NCI-H82 treated with DMSO at 0.1 percent for 48 hours (cell line): ENCODE results near the gene EGLN3.
"Not testable (repeated sequence)": the region's sequence is repeated elsewhere in the genome, so short reads cannot be mapped to it uniquely, and the experiment has no call there.

Experiments used
- DNase-seq: peaks from one replicate; lab custom pipeline; 2025; ENCODE audit not compliant: unreplicated experiment; lab: John Stamatoyannopoulos, UW

Gene EGLN3

DNA sequence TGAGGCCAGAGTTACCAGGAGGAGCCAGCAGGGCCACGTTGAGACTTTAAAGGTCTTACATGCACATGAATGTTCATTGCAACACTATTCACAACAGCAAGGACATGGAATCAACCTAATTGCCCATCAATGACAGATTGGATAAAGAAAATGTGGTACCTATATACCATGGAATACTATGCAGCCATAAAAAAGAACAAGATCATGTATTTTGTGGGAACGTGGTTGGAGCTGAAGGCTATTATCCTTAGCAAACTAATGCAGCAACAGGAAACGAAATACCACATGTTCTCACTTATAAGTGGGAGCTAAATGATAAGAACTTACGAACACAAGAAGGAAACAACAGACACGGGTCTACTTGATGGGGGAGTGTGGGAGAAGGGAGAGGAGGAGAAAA, 11.6 kb upstream of the EGLN3 start:
- DNase-seq: not testable (repeated sequence)

DNA sequence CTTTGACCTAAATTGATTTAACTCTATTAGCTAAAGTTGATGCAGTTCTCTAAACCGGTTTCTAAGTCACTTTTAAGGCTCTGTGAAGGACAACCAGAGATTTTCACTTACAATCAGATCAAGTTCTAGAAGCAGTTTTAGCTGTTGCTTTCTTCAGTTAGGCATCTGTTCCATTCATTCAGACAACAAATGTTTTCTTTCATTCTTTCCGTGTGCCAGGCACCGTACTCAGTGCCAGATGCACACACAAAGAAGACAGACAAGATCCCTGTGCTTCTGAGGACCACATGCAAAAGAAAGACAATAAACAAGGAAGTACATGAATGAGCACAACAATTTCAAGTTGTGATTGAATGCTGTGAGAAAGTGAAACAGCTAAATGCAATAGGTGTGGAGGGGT, 11.1 kb upstream of the EGLN3 start:
- DNase-seq: no peak

DNA sequence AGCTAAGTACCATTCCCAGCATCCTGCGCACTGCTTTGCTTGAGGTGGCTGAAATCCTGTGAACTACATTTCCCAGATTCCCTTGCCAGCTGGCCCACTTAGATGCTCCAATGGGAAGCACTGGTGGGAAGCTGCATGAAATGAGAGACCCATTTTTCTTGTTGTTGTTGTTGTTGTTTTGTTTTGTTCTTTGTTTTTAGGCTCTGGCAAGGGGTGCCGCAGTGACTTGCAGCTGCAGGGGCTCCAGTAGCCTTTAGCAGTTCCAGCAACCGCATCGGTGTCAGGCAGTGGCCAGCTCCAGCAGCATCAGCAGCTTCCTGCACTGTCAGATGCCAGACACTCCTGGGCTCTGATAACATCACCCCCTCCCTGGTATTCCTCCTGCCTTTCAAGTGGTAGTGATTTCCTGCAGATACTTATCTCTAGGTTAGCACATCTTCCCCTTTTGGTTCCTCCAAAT, 8.8 kb upstream of the EGLN3 start:
- DNase-seq: no peak

DNA sequence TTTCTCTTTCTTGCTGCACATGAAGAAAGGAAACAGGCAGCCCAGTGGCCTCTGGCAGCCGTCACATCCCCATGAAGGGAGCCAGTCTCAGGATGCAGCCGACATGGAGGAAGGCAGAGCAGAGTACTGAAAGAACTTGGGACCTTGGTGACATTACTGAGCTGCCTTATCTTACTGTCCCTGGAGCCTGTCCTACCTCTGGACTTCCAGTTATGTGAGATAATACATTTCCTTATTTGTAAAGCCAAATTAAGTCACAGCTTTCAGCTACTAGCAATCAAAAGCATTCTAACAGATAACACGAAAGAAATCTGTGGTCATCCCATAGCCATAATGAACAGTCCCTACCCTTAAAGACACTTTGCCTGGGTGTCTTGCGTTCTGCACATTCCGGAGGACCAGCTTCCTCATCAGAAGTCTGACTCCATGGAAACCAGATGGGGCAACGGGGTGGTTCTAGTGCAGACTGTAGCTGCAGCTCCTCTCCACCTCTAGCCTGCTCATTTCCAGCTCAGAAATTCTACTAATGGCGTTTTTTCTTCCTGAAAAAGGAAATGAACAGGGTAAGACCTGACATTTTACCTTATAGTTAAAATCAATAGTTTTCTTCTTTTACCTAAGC, 7.8 kb upstream of the EGLN3 start:
- no peak for DNase-seq

DNA sequence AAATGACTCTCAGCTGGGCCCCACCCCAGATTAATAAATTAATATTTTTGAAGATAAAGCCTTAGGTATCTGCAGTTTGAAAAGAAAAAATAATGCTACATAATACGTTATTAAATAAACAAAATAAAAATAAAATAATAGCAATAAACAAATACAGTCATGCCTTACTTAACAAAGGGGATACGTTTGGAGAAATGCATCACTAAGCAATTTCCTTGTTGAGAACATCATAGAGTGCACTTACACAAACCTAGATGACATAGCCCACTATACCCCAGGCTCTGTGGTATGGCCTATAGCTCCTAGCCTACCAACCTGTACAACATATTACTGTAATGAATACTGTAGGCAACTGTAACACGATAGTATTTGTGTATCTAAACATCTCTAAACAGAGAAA, 7.1 kb upstream of the EGLN3 start:
- DNase-seq: no peak

DNA sequence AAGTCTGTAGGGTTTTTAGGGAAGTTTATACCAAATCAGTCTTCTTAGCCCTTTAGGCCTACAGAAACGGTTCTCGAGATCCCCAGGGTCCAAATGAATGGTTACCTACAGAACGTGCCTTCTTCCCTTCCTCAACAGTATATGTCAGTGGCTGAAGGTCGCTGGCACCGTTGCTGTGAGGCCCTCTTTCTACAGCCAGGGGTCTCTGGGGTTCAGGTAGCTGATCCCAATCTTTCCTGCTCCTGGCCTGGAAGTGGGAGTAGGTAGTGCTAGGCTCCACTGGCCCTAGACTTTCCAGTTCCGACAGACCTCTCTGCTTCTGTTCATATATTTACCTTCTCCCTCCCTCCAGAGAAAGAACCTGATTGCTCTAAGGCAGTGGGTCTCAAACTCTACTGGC, 6.4 kb upstream of the EGLN3 start:
- DNase-seq: no peak

DNA sequence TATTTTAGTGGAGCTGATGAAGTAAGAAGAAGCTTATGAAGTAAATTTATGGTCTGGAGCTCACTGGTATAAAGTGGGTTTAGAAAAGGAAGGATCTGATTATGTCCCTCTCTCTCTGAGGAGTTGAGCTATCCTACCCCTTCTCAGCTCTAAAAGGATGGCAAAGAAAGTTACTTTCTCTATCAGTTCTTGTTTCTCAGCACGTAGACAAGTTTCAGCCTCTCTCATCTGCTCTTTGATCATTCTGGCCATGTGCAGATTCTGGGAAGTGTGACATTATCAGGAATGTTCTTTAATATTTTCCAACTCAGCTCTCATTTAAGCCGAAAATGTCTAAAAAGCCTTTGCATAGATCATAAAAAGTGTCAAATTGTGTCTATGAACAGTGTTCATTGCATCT, 5.8 kb upstream of the EGLN3 start:
- DNase-seq: no peak

DNA sequence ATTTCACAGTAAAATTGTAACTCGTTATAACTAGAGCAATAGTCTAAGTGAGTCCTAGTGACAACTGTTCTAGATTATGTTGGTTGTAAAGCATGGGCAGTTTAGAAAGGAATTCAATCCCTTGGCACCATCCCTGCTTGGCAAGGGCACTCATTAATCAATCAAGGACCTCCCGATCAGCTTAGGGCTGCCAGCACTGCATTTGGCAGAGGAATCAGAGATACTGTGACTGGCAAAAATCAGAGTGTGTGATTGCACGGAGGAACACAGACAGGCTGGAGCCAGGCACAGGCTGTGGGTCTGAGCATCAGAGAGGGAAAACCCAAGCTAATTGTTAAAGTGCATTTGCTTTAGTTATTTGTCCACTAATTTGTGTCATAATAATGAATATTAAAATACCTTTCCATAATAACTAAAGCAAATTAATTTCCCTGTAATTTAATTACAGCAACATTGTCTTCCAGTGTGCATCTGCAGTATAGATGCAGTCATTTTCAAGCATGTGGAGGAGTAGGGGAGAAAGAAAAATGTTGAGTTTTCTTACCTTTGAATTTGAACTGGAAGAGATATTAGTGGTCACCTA, 3.2 kb upstream of the EGLN3 start:
- no peak for DNase-seq

DNA sequence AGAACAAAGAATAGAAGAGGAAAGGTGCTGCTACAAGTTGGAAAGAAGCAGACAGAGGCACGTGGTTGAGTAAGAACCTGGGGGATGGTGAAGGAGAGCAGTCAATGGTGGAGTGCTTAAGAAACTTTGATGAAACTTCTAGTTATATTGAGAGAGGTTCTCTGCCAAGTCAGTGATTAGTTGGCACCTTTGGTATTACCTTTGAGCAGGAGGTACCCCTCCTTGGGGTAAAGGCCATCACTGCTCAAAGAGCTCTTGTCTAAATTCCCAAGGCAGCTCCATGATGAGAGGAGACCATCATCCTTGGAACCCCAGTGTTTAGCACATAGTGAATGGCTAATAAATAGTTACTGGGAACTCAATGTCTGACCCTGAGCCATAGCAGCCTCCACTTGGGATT, 1.7 kb upstream of the EGLN3 start:
- DNase-seq: no peak

DNA sequence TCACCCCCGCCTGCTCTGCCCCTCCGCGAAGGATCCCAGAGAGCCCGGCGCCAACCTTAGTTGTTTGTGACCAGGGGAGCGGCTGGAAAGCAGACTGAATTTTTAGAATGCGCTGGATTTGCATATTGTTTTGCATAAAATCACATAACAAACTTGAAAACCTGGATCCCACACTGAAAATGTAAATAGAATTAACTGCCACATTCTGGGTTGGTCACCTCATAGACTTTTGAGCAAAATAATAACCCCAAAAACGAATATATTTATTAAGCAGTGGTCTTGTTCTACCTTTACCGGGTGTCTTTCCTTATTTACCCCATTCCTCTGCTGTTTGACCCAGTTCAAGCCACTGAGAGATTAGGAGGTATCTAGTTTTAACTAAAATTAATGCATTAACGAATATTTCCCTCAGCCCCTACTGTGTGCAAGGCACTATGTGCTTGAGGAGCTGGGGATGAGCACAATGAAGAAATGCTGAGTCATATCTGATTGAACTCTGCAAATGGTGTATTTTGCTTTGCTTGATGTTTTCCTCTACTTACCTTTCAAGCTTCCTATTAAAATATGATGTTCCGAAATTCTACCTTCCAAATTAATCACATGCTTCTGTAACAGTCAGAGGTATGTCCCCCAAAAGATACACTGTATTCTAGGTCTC, 438 bp upstream of the EGLN3 start:
- DNase-seq: peak; percentile 74

DNA sequence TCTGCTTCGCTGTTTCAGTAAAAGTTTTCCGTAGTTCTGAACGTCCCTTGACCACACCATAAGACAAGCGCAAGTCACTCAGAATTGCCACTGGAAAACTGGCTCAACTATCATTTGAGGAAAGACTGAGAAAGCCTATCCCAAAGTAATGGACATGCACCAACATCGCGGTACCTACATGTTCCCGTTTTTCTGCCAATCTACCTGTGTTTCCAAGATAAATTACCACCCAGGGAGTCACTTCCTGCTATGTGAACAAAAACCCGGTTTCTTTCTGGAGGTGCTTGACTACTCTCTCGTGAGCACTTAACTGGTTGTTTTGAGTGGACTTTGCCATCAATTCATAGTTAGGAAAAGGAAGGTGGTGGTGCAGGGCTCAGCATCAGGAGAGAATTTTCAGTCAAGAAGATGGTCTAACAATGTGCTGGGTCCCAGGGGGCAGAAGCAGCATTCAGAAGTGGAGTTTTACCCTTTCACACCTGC, 1.4 kb downstream of the EGLN3 start:
- DNase-seq: no peak

DNA sequence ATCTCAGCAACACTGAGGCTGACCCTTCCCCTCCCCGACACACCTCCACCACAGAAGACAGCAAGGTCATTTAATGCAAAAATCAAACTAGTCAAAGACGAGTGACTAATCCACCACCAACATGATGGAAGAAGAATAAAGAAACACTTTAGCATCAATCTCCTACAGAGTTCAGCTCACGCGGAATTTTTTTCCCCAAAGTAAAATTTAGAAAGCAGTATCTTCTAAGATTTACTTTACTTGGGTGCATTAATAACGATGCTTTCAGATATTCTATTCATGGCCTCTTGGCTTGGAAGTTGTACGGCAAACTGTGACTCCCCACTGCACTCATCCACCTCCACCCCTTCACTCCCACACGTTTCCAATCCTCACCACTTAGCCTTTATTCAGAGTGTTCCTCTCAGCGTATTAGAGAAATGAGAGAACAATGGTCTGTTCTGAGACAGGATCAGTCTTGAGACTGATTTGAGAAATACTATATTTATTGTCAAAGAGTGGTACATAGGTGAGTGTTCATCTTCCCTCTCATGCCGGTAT, 1.9 kb downstream of the EGLN3 start:
- DNase-seq: no peak

DNA sequence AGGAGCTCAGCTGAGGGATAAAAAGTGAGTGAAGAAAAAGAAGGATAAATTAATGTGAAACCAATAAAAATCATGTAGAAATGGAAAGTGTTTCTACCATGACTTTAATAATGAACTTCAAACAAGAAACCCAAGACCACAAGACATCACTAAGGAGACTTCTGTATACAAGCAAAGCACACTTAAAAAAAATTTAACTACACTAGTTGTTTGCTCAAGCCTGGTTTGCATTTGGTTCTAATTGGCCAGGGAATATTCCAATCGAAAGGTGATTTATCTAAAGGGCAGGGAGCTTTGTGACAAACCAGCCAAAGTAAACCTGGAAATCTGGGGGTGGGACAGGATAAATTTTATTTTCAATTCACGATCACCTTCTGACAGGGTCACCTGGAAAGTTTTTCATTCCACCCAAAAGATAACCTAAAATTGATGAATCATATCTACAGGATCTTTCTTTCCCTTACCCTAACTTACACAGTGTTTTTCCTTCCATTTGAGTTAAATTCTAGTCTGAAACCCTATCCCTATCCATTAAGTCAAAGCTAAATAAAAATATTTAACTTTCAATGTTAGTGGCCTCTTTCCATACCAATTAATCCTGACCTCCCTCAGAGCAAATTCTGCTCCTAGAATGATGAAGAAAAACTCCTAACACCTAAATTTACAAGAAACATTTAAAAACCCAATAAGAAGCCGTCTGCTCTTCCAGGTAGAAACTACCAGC, 2.6 kb downstream of the EGLN3 start:
- no peak for DNase-seq

DNA sequence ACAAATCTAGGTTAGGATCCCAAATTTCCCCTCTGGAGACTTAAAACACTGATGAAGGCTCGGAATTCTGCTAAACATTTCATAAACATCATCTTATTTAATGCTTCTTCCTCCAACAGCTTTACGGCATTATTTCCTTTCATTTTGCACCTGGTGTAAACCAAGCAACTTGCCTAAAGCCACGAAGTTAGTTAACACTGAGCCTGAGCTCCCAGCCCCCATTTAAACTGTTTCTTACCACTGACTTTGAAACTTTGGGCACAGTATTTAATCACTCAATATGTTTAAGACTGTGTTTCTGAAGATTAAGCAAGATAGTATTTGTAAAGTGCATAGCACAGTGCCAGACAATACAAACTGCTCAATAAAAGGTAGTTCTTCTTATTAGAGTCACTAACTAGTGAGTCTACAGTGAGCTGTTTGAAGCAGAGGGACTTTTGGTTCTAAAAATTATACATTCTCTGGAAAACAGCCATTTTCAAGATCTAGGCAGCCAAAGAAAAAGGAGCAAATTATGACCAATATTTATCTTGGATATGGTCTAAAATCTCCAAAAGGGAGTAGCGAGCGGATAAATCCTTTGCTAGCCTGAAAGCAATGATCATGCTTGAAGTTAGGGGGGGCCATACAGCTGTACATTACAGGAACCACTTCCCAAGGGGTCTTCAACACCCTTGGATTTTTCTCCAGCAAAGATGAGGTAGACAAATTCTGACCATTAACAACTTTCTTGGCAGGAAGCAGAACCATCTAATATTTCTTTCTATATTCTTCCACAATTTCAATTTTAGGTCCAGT, 4.0 kb downstream of the EGLN3 start:
- no peak for DNase-seq

DNA sequence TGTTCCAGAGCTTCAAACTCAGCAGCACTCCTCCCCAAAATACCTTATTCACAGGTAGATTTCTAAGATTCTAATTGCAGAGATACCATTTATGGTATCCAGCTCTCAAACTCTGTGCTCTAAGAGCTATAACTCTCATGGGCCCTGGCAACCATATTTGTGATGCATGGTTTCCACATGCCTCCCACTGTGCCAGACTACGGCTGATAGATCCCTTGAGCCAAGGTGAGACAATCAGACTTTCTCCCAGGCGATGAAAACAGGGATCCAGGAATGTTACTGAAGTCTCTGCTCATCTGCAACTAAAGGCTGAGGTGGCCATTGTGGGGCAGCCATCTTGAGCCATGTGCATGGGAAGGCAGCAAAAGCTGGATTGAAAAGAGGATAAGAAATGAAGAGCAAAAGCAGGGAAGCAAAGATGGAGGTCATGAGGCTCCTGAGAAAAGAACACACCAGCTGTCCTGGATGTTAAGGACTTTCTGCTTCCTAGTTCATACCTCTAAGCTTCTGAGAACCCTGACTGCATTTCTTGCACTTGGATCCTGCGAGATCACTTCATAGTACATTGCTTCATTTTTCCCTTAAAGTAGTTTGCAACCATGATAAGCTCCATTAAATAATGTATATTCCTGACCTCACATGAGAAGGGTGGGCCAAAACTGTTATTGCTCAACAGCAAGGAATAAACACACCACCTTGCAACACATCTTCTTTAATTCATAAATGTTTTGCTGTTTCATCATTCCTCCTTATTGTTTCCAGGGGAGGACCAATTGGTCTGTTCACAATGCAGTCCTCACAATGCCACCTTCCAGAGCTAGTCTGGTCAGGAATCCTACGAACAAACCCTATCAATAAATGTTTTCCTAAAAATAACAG, 5.4 kb downstream of the EGLN3 start:
- DNase-seq: no peak

DNA sequence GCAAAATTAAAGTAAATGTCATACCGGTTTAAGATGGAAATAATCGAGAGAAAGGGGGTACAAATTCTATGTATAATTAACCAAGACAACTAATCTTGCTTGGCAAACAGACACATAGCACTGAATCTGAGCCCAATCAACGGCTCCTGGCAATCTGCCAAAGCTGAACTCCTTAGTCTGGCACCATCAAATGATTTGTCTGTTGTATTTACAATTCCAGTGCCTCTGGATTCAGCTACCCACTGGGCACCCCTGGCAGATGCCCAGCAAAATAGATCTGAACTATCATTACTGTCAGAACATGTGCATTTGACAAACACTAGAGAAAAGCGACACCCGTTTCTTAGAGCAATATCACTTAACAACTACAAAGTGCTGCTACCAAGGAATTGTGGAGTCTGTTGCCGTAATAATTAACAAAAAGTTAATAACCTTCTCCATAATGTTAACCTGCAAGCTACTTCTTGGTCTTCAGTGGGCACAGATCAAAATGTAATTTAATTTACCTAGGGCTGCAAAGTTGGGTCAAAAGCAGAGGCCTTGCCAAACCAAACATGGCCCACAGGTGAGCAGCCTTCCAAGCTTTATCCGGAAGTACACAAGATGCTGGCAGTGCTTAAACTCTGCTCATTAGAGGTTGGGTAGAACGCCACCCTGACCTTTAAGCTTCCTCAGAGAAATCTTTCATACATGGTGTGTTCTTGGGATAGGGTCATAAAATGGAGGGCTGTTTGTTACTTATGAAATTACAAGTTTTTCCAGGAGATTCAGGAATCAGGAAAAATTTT, 7.6 kb downstream of the EGLN3 start:
- peak; percentile 41 for DNase-seq

DNA sequence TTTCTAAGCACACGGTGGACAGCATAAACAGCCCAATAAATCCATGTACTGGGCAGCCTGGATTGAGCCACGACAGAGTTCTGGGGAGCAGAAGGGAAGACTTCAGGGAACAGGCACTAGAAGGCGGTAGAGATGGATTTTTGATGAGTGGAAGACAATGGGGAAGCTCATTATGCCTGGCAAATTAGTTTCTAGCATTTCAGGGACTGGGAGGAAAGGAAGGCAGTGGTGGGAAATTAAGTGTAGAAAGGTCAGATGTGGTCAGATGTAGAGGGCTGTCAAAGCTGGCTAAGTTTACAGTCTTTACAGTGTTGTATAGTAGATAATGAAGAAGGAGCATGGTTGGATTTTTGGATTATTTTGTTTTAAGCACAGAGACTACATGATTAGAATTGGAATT, 9.2 kb downstream of the EGLN3 start:
- no peak for DNase-seq

DNA sequence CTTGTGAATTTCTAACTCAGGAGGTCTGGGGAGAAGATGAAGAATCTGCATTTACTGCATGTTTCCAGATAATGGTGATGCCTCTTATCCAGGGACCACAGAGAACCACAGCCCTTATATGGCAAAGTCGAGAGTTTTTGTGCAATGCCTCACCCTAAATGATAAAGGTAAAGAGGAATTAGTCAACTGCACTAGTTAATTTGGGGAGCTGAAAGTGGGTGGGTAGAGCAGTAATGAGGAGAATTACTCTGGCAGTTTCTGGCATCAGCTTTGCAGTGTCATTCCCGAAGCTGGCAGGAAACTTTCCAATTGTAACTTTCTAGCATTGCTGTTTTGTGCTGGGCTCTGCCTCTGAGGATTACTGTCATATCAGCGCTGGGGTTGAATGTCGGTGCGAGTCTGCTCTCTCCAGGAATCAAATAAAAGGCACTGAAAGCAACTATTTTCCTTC, 10.3 kb downstream of the EGLN3 start:
- DNase-seq: no peak
